Pancreas (tissue), 10 donors: ENCODE results near the gene CD180. TPM values are rescaled to one million over a fixed set of nuclear protein-coding genes. Genes with fewer than 3 reads are reported as not detected.

Experiments used
- ATAC-seq, 4 donors: fragments of 200-7000 bp; cut with Tn5 transposase; one replicate each; pipeline versions ENCODE4 v1.8.0 to v1.9.1; 2020; ENCODE audit warnings: mild to moderate bottlenecking in 4 of 4, moderate library complexity in 4 of 4
- DNase-seq, 6 donors: peaks; one replicate each; pipeline ENCODE4 v3.0.0-alpha.2; 2020
- FAIRE-seq: peaks from 2 replicates; lab custom pipeline; 2012; peaks lifted over from hg19 to GRCh38; lab: Jason Lieb, UNC
- H3K27ac ChIP-seq, 4 donors: fragments of 200-600 bp; sonication (generic); 1 replicate in 3 of 4; 2 replicates in 1 of 4; pipeline versions ENCODE4 v1.5.0 to v1.8.0; 2020
- H3K27me3 ChIP-seq, 4 donors: fragments of 200-600 bp; one replicate each; pipeline ENCODE4 v1.8.0; 2021
- H3K36me3 ChIP-seq, 3 donors: fragments of 200-600 bp; sonication (generic) in 1 of 3; one replicate each; pipeline versions ENCODE4 v1.5.0 to v1.8.0; 2020 to 2021
- H3K4me1 ChIP-seq, 3 donors: fragments of 200-600 bp; one replicate each; pipeline ENCODE4 v1.8.0; 2021
- H3K4me3 ChIP-seq, 4 donors: fragments of 200-600 bp; sonication (generic) in 2 of 4; one replicate each; pipeline versions ENCODE4 v1.5.0 to v1.8.0; 2020 to 2021
- H3K9me3 ChIP-seq, 4 donors: fragments of 200-600 bp; one replicate each; pipeline ENCODE4 v1.8.0; 2021
- CTCF ChIP-seq, 4 donors: fragments of 200-600 bp; sonication (generic) in 3 of 4; IDR thresholded peaks; one replicate each; pipeline versions ENCODE4 v1.5.0 to v1.8.0; 2021; ENCODE audit warnings: antibody characterized with exemption in 4 of 4
- WGBS, 2 donors: extraction: QIAGEN DNeasy Blood & Tissue Kit; methylation state at CpG; one replicate each; pipeline ENCODE4 v1.1.7; 2013; 5-methylcytosine and 5-hydroxymethylcytosine counted together
- intact Hi-C, 3 donors: fragments of 100-400 bp; cut with DNase I; formaldehyde crosslinking; loops; one replicate each; pipeline versions ENCODE4 v1.11.1 to v1.14.2; 2022
- polyA plus RNA-seq, 2 donors: library from polyadenylated mRNA; stranded (reverse); fragments of 200-250 nt; gene quantifications; one replicate each; pipeline ENCODE4 v1.2.3, GENCODE V29; 2013
- total RNA-seq, 6 donors: library from RNA; stranded (reverse); fragmentation: NEBNext Ultra II Directional in 4 of 6; extraction: Animal tissue kit (Norgen Biotek cat#: 25700) in 4 of 6; gene quantifications; one replicate each; pipeline versions ENCODE4 v1.2.1 to v1.2.4, GENCODE V29; 2021 to 2023
- donor health status: healthy with polysubstance abuse.
- donor health status: DM: no; HTN: no; CAD: no; lungs with moderate emphysema.
- donor health status: DM: no; HTN: no; CAD: no.
- donor health status: control.
- donor health status: control.
- donor health status: Bipolar disorder and iron deficiency.
- donor health status: DM: yes; HTN: yes; CAD: no.
- donor health status: DM: no; HTN: no; CAD: no.
- donor health status: DM: no; HTN: no; CAD: no.
- donor health status: DM: yes; HTN: yes; CAD: no.

CD180 gene
- total and polyA plus RNA-seq, 8 donors: 0.04 to 2.9 (median 0.10) TPM

GRCh38 chr5:67195406-67196275 lies 958 bp downstream of the CD180 start:
- DNase-seq (no peak), ATAC-seq (peak in 1 of 4 donors; percentile 12), FAIRE-seq (no peak)
- Histone ChIP-seq H3K4me1 (no peaks in the 10 kb centered on the region), H3K4me3 (no peak overlapping the region), H3K27ac (no peak overlapping the region), H3K9me3 (no peaks in the 10 kb centered on the region), H3K27me3 (no peaks in the 10 kb centered on the region), H3K36me3 (no peaks in the 10 kb centered on the region)
- TF ChIP-seq CTCF (IDR thresholded peaks at IDR 0.05): no peak
- intact Hi-C loops: no loop called here
- WGBS, 2 donors: 84% methylated on average over 7 of the region's 7 CpGs

- Histone ChIP-seq H3K27me3 (no peaks in the 10 kb centered on the region), H3K36me3 (no peaks in the 10 kb centered on the region), H3K27ac (peak overlapping the region in 1 of 4 donors; percentile 50), H3K9me3 (no peaks in the 10 kb centered on the region), H3K4me1 (no peaks in the 10 kb centered on the region), H3K4me3 (no peak overlapping the region)
- 85 to 92% methylated on average over 3 of the region's 3 CpGs for WGBS, 2 donors
- DNase-seq: no peak
- intact Hi-C loops: no loop called here
- no peak for ATAC-seq
- TF ChIP-seq CTCF (IDR thresholded peaks at IDR 0.05): no peak
- FAIRE-seq: no peak
Measured at GRCh38 chr5:67194166-67194565, 2.4 kb downstream of the CD180 start.

- Histone ChIP-seq H3K27ac (peak overlapping the region in 2 of 4 donors; percentile 13 to 50), H3K9me3 (no peaks in the 10 kb centered on the region), H3K4me1 (no peaks in the 10 kb centered on the region), H3K27me3 (no peaks in the 10 kb centered on the region), H3K36me3 (no peaks in the 10 kb centered on the region), H3K4me3 (no peak overlapping the region)
- DNase-seq (no peak), FAIRE-seq (no peak), ATAC-seq (peak in 2 of 4 donors; percentile 17 to 39)
- 67 to 72% methylated on average over 2 of the region's 2 CpGs for WGBS, 2 donors
- TF ChIP-seq CTCF (IDR thresholded peaks at IDR 0.05): no peak
- intact Hi-C loops: no loop called here
Measured at GRCh38 chr5:67193439-67193807, 3.2 kb downstream of the CD180 start.

- 66 to 74% methylated on average over 9 of the region's 9 CpGs for WGBS, 2 donors
- ATAC-seq (peak in 2 of 4 donors; percentile 40 to 71), DNase-seq (no peak), FAIRE-seq (no peak)
- Histone ChIP-seq H3K27ac (peak overlapping the region in 1 of 4 donors; percentile 50), H3K9me3 (no peaks in the 10 kb centered on the region), H3K36me3 (no peaks in the 10 kb centered on the region), H3K4me1 (no peaks in the 10 kb centered on the region), H3K27me3 (no peaks in the 10 kb centered on the region), H3K4me3 (no peak overlapping the region)
- intact Hi-C loops: no loop called here
- no peak for TF ChIP-seq CTCF (IDR thresholded peaks at IDR 0.05)
Measured at GRCh38 chr5:67192719-67193438, 3.7 kb downstream of the CD180 start.
